Measurements from ENCODE around the gene EIF4E1B.

DNA sequence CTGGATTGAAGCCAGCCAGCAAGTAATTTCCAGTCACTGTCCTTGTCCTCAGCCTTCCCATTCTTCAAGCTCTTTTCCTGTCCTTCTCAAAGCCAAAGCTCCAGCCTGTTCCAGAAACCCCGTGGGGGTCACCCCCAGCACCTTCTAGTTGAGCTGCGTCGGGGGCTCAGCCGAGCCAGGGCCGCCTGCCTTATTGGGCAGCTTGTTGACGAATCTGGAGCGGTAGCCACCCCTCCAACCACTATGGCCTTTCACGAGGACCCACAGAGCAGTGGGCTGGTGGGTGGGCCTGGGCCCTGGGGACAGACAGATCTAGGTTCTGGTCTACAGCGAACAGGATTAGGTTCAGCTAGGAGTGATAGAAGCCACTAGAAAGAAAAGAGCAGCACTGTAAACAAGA, 64.2 kb downstream of the EIF4E1B start:
- TF ChIP-seq EZH2 (IDR thresholded peaks at IDR 0.05) (no peak), POLR2AphosphoS5 (IDR thresholded peaks at IDR 0.05; ENCODE audit: borderline replicate concordance, low read depth, low read length) (no peak)

Measured in SK-N-MC (cell line).